GM18867 (cell line): Measurements from ENCODE around the gene EMP3.

Experiments
- ATAC-seq: cut with Tn5 transposase; IDR thresholded peaks from one replicate; pipeline ENCODE4 v1.9.1; 2021; ENCODE audit warnings: mild to moderate bottlenecking, moderate library complexity; ENCODE audit not compliant: unreplicated experiment

Gene EMP3

DNA sequence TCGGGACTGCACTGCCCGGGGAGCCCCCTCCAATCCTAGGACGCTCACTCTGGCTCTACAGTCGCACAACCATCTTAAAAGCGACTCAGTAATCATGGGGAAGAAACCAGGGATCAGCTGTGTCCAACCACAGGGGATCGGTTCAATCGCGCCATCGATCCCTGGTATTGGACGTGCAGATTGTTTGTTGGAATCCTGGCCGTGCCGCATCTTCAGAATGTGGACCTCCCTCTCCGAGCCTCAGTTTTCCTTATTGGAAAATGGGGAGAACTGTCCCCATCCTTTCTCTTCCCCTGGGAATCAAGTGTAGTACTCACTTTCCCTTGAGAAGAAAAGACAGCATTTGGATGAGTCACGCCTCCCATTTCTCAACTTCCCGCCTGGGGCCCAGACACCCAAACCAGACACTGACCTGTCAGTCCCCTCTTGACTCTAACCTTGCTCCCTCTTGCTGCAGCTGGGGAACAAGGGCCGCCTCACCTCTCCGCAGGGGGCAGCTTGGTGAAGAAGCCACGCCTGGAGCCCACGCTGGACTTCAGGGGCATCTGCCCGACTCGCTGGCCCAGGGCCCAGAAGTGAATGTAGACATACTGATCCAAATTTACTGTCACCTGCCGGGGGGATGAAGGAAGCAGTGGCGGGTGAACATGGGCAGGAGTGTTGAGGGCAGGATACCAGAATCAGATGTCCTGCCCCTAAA is 17.6 kb downstream of the EMP3 start:
- ATAC-seq = no peak

DNA sequence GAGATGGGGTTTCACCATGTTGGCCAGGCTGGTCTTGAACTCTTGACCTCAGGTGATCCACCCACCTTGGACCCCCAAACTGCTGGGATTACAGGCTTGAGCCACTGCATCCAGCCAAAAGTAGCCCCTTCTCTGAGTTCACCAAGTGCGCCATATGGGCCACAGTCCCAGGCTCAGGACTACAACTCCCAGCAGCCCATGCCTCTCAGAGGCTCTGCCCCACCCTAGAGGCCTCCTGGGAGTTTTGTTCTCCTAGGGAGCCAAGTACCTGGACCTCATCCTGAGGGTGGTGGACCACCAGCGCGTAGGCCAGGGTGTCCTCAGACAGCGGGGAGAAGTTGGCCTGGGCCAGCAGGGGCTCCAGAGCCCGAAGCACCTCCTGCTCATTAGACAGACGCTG is 19.5 kb downstream of the EMP3 start:
- ATAC-seq = no peak

DNA sequence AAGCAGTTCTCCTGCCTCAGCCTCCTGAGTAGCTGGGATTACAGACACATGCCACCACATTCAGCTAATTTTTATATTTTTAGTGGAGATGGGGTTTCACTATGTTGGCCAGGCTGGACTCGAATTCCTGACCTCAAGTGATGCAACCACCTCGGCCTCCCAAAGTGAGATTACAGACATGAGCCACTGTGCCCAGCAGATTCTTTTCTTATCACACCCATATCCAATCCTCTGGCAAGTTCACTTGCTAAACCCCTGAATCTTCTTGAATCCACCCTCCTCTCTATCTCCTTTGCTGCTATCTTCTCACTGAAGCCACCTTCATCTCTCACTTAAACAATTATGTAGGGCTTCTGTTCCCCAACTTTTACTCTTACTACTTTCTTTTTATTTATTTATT is 20.8 kb downstream of the EMP3 start:
- no peak for ATAC-seq

DNA sequence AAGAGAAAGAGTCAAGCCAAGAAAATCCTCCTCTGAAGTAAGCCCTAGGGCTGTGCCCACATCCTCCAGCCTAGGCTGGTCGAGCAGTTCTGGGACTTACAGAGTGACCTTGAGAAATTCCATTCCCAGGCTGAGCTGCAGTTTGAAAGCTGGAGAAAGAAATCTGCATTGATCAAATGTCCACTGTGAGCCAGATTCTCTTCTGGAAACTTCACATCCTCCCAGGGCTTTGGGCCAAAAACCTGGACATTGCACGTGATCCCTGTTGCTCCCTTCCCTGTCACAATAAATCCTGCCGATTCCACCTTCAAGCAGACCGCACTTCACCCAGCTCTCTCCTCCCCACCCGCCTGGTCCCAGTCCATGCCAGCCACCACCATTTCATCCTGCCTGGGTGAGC is 22.7 kb downstream of the EMP3 start:
- no peak for ATAC-seq

DNA sequence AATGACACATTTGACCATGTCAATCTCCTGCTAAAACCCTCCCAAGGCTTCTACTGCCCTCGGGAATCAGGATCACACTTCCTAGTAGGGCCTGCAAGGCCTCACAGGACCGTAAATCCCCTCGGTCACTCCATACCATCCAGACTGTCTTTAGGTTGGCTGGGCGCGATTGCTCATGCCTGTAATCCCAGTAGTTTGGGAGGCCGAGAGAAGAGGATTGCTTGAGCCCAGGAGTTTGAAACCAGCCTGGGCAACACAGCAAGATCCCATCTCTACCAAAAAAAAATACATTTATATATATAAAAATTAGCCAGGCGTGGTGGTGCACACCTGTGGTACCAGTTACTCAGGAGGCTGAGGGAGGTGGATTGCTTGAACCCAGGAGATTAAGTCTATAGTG is 23.4 kb downstream of the EMP3 start:
- ATAC-seq = no peak

DNA sequence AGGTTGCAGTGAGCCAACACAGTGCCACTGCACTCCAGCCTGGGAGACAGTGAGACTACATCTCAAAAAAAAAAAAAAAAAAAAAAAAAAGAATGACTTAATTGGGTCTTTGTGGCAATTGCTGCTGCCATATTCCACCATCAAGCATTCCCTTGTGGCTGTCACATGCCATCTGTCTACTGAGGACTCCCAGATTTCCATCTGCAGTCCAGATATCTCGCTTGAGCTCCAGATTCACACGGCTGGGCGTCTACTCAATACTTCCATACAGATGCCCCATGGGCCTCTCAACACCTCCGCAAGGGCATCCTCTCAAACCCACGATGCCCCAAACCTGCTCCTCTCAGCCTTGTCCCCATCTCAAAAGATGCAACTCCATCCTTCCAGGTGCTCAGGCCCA is 25.5 kb downstream of the EMP3 start:
- ATAC-seq = no peak

DNA sequence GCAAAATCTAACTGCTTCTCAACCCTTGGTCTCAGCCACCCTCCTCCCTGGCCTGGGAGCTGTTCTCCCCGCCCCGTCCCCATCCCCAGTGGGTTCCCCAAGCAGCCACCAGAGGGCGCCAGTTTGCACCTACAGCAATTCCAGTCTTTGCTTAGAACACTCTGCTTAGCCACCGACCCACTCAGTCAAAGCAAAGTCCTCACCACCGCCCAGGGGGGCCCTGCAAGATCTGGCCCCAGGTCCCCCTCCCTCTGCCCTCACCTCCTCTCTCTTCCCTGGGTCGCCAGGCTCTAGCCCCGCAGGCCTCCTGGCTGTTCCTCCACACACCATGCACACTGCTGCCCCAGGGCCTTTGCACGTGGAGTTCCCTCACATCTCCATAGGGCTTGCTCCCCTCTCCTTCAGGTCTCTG is 26.0 kb downstream of the EMP3 start:
- no peak for ATAC-seq

DNA sequence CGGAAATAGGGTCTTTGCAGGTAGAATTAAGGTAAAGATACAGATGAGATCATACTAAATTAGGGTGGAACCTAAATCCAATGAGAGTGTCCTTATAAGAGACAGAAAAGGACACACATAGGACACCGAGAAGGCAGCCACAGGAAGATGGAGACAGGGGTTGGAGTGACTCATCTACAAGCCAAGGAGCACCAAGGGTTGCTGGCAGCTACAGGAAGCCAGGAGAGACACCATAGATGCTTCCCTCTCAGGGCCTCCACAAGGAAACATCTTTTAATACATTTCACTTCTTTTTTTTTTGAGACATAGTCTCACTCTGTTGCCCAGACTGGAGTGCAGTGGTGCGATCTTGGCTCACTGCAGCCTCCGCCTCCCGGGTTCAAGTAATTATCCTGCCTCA is 28.3 kb downstream of the EMP3 start:
- no peak for ATAC-seq

DNA sequence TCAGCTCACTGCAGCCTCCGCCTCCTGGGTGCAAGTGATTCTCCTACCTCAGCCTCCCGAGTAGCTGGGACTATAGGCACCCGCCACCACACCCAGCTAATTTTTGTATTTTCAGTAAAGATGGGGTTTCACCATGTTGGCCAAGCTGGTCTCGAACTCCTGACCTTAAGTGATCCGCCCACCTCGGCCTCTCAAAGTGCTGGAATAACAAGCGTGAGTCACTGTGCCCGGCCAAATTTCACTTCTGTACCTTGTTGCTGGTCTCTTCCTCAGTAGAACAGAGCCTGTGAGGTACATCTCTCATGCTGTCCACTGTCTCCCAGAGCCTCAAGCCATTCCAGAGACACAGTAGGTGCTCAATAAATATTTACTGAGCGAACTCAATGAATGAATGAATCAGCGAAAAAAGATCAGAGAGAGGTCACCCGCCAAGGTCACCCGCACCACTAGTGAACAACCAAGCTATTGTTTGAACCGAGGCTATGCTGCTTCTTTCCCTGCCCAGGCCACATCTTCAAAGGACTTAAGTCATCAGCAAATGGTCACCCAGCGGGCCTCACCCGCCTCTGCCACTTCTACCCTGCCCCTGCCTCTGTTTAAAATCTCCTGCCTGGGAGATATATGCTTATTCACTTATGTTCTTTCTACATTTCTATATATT is 29.1 kb downstream of the EMP3 start:
- no peak for ATAC-seq

DNA sequence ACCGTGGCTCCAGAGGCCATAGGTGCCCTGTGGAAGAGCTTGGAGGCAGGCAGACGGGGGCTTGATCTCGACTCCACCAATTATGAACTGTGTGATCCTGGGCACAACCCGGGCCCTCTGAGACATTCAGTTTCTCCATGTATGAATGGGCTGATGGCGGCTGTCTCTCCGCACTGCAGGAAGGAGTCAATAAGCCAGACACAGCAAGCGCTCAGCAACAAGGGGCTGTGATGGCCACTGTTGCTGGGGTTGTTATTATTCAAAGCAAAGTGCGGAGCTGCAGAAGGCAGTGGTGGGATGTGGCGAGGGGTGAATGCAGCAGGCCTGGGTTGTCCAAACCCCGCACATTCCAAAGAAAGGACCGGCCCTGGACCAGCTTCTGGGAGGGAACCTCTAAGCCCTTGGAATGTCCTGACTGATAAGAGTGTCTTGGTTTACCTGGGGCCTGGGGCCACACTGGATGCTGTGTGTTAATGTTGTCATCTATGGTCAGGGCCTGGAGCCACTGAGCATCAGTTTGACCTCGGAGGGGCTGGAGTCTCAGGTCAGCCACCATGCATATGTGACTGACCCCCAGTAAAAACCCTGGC is 30.1 kb downstream of the EMP3 start:
- no peak for ATAC-seq

DNA sequence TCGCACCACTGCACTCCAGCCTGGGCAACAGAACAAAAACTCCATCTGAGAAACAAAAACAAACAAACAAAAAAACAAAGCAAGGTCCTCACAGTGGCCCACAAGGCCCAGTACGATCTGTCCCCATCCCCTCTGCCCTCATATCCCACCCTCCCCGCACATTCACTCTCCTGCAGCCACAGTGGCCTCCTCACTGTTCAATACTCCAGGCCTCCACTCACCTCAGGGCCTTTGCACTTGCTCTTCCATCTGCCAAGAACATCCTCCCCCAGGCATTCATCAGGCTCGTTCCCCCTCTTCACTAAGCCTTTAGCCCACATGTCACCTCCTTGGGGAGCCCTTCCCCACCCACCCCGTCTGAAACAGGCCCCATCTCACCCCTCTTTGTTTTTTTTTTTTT is 33.8 kb downstream of the EMP3 start:
- ATAC-seq = no peak

DNA sequence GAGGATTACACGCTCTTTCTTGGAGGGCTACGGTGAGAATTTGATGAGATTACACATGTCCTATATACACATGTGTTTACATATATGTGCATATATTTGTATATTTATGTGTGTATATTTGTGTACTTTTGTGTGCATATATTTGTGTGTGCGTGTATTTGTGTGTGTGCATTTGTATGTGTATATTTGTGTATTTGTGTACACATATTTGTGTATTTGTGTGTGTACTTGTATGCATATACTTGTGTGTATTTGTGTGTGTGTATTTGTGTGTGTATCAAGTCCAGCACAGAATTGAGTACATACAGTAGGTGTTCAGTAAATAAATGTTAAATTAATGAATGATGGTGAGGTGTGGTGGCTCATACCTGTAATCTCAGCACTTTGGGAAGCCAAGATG is 36.6 kb downstream of the EMP3 start:
- ATAC-seq = no peak

DNA sequence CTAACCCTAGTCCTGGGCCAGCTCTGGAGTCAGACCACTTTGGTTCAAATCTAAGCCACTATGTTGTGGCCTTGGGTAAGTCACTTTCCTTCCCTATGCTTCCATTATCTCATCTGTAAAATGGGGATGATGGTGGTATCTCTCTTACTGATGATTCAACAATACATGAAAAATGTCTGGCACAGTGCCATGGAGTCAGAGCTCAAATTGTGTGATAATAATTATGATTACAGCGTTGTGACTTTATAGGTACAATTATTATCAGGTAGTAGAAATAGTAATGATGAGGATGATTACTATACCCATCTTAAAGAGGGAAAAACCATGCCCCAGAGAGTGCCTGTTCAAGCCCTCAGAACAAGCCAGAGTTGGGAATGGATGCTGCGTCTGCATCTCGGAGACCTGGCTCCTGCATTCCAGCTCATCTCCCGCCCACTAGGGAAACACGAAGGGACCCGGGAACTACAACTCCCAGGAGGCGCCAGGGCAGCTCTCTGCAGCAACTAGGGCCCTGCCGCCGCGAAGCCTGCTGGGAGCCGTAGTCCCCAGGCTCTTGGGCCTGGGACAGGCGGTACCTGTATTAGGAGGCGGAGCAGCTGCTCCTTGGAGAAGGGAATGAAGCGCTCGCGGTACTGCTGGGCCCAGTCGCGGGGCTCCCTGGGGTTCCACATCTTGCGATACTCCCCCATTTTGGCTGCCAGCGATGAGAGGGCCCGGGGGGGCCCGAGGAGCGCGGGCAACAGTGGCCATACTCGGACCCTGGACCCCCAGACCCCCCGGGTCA is 37.6 kb downstream of the EMP3 start:
- ATAC-seq = peak; percentile 51

DNA sequence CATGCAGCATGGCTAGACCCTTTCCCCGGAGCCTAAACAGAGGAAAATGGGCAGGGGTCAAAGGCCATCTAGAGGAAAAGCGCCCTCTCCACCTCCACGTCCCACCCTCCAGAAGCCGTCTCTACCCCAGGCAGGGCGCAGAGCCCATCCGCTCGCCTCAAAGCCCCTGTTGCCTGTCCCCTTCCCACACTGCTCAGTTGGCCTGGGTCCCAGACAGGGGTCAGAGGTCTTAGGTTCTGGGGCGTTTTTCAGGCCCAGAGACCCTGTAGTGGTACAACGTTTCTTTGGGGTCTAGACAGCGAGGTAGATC is 38.1 kb downstream of the EMP3 start:
- ATAC-seq = peak; percentile 12

DNA sequence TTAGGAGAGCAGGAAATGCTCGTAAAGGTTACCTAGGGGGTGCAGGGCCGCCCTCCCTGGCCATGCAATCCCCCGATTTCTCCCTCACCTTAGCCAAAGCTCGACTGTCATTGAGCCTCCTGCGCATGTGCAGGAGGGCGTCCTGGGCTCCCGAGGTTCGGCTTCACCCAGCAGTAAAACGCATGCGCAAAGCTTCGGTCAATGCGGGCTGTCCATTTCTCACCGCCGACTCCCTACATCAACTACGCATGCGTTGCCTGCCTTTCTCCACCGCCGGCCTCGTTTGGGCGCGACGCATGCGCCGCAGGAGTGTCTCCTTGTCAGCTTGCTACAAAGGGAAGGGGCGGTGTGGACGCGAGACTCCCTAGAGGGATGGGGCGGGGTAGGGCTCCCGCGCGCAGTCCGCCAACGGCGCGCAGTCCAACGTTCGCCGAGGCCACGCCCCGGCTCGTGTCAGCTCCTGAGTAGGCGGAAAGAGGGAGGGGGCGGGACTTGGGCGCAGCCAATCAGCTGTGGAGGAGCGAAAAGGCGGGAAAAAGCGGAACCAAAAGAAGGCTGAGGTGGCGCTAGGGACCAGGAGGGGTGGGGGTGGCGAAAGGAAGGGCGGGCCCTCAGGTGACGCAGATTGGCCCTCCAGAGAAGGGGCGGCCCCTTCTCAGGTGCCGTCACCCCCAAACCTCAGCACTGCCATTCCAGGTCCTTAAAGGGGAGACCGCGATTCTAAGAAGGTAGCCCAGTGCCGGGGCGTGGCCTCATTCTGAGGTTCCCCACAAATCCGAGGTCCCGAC is 38.7 kb downstream of the EMP3 start, which contains the start of the genes SYNGR4 and TMEM143:
SYNGR4 (plus strand) TSS at position 558 of the 788 bp plus-strand sequence. CDS start 1,476 bp downstream, outside the sequence.
TMEM143 (minus strand) TSS at position 131 of the 788 bp plus-strand sequence; CDS start at position 111, 20 bp downstream.
- ATAC-seq = peak; percentile 81

DNA sequence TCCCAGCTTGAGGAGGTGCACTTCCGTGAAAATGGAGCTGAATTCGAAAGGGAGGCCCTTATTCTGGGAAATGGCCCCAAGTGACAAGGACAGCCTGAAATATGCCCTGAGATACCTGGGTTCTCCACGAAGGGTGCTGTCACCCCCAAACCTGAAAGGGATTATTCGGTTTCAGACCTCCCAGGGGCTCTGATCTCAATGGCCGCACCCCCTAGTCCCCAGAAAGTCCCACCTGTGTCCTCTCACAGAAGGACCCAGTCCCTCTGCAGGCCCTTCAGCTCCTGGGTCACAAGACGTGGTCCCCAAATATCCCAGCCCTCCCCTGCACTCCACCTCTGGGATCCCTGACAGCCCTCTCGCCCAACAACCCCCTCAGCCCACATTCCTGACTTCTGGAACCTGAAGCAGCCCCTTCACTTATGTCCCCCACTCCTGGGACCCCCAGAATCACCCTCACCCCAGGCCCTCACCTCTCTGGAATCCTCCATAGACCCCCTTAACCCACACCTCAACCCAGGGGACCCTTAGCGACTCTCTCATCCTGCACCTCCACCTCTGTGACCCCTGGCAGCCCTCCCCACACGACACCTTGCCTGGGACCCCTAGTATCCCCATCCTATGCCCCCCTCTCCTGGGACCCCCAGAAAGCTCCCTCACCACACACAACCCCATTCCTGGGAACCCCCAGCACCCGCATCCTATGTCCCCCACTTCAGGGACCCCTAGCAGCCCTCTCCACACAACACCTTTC is 39.4 kb downstream of the EMP3 start:
- ATAC-seq = no peak

DNA sequence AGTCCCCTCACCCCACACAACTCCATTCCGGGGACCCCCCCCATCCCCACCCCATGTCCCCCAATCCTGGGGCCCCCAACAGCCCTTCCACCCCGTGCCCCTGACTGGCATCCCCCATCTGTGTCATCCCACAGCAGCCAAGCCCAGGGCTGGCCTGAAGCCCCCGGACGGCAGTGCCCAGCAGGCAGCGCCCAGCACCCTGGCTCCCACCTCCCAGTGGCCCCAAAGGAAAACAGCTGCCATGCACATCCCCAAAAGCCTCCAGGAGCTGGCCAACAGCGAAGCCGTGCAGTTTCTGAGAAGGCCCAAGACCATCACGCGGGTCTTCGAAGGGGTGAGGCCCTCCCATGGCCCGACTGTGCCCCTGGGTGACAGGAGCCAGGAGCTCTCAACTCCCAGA is 40.2 kb downstream of the EMP3 start:
- ATAC-seq = no peak

DNA sequence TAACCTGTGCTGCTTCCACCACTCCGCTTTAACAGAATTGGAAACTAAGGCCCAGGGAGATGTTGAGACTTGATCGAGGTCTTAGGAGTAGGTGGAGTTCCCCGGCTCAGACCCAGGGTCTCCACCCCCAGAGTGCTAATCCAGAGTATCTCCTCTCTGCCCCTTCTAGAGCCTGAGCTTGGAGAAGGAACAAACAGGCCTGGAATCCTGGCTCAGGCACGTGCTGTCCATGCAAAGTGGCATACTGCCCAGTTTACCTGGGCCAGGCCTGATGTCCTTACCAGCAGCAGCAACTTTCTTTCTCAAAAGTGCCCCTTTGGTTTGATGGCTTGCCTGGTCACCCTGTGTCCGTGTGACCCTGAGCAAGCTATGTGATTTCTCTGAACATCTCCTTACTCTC is 42.5 kb downstream of the EMP3 start:
- ATAC-seq = no peak

DNA sequence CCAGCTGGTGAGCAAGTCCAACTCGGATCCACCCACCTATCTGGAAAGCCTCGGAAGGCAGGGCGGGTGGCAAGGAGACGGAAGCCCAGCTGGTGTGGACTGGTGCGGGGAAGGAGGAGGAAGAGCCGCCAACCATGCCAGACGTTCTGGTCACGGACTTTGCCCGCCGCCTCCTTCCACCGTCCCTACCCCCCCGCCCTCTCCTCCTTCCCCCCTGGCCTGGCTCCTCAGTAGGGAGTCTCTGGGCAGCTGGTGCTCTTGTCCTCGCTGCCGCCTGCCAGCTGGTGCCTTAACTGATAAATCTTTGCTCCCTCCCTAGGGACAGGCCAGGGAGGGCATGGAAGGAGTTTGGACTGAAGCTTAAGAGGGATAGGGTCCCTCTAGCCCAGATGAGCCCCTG is 43.6 kb downstream of the EMP3 start:
- no peak for ATAC-seq

DNA sequence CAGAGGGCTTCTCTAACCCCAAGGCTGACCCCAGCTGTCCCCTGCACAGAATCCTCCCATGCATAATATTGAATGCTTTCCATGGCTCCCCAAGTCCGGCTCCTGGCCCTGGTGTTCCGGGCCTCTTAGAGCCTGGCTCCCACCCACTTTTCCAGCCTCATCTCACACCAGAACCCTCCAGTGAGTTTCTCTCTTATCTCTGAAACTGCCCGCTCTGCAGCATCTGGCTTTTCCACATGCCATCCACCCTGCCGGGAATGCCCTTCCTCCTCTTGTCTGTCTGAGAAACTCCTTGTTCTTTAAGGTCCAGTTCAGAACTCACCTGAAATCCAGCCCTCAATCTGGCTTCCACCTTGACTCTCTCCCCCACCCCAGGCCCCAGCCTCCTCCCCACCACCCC is 45.6 kb downstream of the EMP3 start:
- ATAC-seq = no peak
